HG03460 (cell line): ENCODE results near the gene RAB3IL1.

ENCODE experiments used
- ATAC-seq: cut with Tn5 transposase; IDR thresholded peaks from one replicate; pipeline ENCODE4 v1.9.1; 2021; ENCODE audit not compliant: unreplicated experiment

Gene RAB3IL1

DNA sequence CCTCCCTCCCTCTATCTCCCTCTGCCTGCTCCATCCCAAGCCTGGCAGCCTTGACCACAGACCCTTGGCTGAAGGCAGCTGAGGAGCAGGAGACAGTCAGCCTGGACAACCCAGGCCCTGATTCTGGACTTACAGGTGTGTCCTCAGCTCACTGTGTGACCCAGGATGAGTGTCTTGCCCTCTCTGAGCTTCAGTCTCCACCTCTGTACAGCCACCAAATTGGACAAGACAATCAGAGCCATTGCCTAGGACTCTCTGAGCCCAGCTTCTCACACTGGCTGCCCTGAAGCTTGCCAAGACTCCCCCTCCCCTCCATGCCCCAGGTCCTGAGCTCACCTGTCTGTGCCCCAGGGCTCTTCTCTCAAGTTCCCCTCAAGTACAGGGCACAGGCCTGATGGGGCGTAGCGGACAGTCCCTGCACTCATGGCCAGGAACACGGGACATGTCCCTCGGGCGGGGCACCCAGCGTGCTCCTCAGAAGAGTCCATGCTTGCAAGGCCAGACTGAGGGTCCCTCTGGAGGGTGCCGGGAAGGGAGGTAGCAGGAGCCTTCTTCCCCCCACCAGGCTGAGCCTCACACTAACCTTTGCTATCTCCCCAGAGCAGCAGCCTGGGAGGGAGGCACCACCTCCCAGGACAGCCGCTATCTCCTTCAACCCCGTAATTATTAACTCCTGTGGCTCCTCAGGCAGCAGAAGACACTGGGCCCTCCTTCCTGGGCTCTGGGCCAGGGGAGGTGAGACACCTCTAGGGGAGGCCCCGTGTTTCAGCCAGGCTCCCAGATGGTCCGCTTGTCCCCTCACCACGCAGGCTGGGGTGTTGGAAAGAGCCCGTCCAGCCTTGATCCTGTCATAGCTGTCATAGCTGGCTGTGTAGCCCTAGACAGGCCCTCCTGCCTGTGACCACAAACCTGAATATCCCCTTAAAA, 2.6 kb upstream of the RAB3IL1 start:
- ATAC-seq, result no peak

DNA sequence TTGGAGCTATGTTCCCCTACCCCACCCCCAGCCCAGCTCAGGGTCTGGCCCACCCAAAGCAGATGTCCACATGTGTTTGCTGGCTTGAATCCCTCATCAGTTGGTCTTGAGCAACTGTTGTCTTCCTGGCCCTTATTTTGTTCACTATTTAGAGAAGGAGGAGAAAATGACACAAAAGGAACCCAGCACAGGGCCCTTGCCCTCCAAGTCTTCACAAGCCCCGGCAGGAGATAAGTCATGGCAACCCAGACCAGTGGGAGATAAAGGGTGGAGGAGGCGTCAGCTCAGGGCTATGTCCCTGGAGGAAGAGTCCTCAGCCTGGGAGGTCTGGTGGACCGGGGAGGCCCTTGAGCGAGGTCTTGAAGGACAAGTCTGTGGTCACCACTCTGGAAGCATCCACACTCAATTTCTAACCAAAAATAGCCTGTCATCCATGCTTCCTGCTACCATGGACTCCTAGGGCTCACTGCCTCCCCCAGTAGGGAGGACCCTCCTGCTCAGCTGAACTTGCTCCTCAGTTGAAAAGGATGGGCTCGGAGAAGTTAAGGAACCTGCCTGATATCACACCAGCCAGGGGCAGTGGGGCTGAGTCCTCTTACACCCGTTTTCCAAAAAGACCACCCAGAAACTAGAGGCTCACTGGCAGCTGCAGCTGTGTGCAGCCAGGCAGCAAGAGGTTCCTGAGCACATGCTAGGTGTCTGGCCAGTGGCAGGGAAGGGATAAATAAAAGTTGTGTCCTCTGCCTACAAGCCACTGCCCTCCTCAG, 1.8 kb upstream of the RAB3IL1 start:
- ATAC-seq, result no peak

DNA sequence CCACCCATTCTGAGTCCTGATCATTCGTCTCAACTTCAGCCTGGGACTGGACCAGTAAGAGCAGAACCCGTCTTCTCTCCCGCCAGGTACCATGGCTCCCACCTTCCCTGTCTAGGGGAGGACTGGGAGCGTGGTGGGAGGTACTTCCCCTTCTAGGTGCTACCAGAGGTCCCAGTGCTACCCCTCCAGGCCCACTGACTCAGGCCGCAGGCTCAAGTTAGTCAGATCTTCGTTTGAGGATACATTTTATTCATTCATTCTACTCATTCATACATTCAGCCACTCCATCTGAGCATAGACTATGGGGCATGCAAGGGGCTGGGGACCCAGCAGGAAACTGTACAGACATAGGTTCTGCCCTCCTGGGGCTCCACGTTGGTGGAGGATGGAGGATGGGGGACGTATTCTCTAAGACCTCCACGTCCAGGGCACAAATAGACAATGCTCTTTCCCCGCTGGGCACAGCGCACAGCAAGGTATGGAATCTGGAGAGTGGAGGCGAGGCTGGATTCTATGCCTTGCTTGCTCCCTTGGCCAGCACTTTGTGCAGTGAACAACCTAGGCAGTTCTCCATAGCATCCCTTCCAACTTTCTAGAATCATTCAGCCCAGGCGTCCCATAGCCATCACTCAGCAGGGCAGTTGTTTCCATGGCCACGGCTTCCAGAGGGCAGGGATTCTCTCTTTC, 1.0 kb upstream of the RAB3IL1 start:
- no peak for ATAC-seq

DNA sequence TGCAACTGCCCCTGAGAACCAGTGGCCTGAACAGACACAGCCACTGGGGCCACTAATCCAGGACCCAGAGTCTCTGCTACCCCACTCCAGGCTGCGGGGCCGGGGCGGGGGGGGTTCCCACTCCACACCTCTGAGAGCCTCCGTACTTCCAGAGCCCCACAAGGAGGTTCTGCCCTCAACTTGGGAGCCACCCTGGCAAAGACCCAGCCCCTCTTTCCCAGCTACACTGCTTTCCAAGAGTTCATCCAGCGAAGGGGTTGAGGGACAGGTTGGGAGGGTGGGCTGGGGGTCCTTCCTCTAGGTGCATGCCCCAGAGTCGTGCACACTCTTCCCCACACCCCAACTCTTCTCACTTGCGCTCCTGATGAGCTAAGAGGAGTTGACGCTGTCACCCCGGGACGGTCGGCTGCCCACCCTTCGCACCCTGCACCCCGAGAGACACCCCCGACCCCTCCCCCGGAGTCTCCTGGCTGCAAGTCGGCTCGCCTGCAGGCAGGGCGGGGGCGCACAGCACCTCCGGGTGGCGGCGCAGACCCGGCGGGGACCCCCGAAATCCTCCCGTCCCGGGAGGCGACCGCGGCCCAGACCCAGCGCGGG, 531 bp downstream of the RAB3IL1 start:
- no peak for ATAC-seq

DNA sequence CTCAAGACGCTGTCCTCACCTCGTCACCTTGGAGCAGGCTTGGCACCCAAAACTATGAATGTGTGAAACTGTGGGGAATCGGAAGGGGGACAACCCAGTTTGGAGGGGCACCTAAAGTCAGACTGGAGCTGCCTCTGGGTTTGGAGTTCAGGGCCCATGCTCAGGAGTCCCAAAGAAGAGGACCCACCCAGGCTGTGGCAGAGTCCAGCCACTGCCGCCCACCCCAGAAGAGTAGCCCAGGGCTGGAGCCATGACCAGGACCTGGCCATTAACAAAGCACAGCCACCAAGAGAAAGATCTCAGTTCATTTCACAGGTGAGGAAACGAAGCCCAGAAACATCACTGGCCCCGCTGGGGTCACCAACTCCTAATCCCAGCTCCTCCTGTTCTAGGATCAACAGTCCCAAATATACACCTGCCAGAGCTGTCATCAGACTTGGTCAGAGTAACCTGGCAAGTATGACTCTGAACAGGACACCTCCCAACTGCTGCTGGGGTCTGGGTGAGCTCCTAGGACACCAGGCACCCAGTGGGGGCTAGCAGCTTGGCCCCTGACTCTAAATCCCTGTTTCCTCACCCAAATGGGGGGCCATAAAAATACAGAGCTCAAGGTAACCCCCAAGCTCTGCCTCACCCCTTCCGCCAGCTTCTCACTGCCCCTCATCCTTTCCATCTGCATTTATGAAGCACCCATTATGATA, 2.7 kb downstream of the RAB3IL1 start:
- no peak for ATAC-seq

DNA sequence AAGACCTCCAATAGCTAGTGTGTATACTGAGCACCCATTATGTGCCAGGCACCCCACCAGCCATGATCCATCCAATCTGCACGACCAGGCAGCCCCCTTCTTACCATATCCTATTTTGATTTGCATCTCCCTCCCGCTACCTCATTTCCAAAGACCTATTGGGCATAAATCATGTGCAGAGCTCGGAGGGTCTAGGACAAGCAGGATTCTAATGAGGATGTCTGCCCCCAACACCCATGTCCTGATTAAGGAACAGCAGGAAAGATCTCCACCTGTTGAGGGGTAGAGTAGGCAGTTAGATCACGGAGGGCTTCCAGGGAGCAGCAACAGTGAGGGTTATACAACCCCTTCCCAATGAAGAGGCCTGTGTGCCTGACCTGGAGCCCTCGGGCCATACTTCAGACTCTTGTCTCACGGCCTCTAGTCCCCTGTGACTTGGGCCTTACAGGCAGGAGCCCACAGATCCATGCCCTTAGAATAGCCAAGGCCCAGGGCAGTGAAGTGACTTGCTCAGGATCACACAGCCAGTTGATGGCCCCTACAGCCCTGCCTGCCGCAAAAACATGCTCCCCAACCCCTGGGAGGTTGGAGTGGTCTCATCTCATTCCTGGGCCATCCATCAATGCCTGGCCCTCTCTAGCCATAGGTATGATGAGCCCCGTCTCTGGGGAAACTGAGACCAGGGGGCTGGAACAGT, 3.5 kb downstream of the RAB3IL1 start:
- ATAC-seq, result no peak

DNA sequence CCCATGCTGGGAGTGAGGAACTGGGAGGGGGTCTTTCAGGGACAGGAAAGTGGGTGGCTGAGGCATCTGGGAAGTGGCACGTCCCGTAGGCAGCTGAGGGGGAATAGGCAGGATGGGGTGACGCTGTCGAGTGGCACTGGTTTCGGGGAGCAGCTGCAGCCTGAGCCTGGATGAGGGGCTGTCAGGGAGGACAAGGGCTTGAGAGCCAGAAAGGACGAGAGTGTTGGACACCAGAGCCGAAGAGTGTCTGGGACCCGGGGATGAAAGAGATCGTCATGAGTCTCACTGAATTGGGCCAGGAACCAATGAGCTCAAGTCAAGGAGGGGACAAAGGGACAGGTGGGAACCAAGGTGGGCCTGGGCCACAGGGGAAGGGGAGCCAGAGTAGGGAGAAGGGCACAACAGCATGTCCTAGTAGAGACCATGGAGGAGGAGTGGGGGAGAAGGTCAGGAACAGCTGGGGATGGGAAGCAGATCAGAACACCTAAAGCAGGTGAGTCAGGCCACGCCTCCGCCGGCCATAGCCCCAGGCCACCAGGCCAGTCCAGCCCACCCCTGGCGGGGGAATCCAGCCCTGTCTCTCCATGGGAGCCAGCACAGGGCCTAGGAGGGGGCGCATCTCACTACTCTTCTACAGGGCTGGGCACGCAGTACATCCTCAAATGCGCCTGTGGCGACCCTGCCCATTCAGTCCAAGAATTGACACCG, 4.2 kb downstream of the RAB3IL1 start:
- no peak for ATAC-seq

DNA sequence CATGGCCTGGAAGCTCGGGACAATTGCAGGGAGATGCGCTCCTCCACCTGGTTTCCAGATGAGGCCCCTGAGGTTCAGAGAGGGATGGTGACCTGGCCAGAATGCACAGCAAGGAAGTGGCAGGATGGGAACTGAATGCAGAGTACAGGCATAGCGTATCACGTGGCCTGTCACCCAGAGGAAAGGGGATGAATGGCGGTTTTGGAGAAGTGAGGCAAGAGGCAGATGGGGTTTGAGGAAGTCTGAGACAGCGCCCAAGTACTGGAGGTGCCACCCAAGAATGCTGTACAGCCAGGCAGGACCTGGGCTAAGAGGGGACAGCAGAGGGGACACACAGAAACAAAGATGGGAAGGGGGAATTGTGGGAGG, 4.9 kb downstream of the RAB3IL1 start:
- ATAC-seq, result no peak

DNA sequence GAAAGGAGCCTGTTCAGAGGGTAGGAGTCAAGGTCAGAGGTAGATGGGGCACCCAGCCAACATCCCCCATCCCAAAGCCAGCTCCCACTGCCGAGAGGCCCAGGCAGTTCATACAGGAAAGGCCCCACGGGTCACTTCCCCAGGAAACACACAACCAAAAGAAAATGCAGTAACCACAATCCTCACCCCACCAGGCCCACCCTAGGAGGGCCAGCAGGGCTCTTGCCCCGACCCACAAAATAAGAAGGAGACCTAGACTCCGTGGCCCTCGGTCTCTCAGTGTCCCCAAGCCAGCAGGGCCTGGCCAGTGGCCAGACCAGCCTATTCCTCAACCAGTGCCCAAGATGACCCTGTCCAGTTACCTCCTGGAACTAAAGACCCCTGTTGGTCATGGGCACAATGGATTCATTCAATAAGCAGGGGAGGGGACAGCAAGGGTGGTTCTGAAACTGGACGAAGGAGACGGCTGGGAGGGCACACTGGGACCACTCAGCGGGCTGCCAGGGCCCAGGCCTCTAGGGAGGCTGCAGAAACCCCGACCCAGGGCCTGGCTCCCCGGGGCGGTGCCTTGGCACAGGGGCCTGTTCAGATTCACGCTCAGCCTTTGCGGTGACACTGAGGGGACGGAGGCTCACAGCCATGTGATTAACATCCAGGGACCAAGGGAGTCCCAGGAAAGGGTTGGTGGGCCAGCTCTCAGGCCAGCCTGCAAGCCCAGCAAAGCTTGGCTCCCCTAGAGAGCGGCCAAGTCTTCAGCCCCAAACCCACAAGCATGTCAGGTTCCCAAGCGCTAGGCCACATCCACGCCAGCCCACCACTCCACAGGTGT, 5.5 kb downstream of the RAB3IL1 start:
- no peak for ATAC-seq

DNA sequence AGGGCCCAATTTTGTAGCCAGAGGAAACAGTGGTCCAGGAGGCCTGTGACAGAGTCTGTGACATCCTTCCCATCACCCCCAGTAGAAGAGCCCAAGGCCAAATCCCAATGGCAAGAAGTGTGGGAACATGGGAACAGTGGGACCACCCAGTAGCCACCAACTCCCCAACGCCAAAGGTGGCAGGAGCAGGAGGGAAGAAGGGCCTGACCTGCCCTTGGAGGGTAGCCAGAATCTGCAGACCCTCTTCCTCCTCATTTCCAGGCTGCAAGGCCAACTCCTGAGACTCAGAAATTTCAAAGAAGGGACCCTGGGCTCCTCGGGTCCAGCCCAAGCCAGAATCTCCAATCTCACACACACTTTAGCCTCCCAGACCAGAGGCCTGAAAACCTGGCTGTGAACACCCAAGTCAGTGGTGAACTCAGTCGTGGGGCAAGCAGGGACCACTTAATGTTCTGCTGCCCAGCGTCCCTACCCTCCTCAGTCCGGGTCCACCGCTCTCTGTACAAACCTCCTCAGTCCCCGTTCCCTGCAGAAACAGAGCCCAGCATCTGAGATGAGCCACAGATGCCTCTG, 6.2 kb downstream of the RAB3IL1 start:
- ATAC-seq, result no peak

DNA sequence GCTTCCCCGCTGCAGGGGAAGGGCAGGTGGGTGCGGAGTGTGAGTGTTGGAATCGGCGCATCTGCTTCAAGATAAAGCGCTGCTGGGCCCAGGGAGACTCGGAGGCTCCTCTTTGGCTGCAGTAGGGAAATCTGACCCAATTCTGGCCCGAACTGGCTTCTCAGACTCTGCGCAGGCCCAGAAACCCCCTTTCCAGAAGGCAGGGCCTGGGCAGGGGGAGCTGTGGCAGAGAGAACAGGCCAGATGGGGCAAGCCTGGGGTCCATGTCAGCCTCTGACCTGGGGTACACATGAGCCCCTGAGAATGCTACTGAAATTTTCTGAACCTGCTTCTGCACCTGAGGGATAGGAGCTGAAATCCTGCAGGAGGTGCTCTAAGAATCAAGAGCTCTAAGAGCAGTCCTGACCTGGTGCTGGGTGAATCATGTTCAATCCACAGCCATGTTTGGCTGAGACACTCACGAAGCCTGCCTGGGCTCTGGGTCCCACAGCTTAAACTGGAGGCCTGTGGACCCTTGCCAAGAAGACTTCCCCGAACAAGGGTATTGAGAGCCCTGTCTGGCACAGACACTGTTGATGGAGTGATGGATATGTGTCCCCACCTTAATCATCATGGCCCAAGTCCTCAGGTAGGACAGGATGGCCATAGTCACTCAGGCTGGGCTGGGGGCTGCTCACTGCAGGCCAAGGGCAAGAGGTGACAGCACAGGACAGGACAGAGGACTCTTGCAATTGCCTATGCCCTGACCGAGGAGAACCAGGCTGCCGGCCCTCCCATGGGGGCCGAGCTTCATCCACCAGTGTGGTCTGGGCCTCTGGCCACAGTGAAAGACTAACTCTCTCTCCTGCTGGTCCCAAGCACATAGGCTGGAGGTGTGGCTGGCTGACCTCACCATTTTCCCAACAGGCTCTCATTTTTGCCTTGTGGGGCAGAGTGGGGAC, 6.9 kb downstream of the RAB3IL1 start:
- ATAC-seq, result no peak

DNA sequence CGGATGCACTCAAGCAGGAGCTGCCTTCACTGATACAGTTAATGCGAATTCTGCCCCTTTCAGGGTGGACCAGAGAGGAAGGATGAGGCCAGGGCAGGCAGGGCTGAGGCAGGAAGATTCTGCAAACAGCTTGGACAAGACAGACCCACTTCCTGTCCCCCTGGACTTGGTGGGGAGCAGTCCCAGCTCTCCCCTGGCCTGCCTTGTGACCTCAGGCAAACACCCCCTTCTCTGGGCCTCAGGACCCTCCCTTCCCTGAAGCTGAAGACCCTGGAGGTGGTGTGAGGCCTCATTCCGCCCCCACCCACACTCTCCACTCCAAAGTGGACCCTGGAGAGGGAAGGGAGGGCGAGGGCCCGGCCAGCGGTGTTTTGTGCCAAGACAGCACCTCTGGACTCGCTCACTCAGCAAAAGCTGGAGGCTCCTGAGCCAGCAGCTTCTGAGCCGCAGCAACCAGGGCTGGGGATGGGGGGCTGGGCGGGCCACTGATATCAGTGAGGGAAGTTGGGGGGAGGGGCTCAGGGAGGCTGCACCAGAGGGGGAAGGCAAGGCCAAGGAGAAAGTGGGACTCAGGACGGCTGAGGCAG, 8.5 kb downstream of the RAB3IL1 start:
- ATAC-seq, result no peak

DNA sequence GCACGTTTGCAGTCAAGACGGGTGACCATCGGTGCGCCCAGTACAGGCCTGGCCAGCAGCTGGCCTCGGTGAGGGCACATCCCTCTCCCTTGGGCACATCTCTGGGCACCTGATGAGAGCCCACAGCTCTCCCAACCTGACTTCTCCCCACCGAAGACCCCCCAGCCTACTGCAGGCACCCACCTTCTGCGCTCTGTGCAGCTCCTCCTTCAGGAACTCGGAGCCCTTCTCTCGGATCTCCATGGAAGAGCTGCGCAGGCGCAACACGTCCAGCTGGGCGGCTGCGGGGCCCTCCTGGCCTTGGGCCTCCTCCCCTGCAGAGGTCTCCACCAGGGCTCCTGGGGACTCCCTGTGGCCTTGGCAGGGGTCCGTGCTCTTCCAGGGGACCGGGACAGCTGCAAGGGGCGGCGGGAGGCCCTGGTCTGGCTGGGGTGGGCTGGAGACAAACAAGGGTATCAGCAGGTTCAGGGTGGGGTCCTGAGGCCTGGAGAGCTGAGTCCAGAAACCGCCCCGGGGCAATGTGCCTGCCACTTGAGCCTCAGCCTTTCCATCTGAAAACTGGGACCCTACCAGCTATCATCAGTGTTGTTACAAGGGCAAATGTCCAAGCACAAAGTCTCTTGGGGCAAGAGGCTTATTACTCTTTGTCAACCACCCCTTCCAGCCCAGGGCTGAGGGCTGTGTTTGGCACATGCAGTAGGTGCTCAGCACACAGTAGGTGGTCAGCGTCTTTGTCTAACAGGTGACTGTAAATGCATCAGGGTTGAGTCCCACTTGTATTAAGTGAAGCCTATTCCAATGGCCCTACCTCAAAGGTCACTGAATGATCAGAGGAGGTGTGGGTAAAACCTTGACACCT, 9.3 kb downstream of the RAB3IL1 start:
- ATAC-seq, result no peak

DNA sequence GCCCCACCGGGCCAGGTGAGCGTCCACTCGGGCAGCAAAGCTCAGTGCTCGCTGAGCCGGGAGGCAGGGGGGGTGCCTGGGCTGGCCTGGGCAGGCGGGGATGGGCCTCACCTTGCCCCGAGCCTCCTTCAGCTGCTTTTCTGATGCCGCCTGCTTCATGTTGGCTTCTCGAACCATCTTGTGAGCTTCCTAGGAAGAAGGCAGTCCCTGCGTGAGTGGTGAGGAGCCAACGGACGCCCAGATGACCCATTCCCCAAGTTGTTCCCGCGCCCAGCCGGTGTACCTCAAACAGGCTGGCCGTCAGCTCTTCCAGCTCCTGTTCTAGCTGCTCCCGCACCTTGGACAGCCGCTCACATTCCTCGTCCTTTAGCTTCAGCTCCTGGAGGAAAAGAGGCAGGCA, 10.1 kb downstream of the RAB3IL1 start:
- no peak for ATAC-seq

DNA sequence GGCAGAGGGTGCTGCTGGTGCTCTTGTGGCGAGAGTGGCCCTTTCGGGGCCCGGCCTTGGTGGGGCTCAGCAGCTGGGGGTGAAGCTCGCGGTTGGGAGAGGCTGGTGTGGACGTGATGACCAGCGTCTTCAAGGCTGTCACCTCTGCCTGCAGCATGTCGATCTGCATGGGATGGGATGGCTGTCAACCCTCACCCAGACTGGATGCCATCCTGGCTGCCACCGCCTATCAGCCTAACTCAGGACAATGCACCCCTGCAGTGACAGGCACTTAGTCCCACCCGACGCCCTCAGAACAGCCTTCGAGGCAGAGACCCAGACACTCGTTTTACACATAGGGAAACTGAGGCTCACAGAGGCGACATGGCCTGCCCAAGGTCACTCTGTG, 10.8 kb downstream of the RAB3IL1 start:
- no peak for ATAC-seq
